ENCODE measurements around the gene ADAM19. TPM values are rescaled to one million over a fixed set of nuclear protein-coding genes. Genes with fewer than 3 reads are reported as not detected.

The ADAM19 gene
- total and polyA plus RNA-seq, 2 experiments from 2014 or later: 6.0 to 8.6 TPM

GRCh38 chr5:157479612-157480510, 95.7 kb downstream of the ADAM19 start:
- peaks cover 18% of the 10 kb centered on the region for H3K4me1 ChIP-seq (ENCODE audit: insufficient read depth)
- no peaks in the 10 kb centered on the region for H3K36me3 ChIP-seq (replicated peaks; ENCODE audit: insufficient read depth, low read depth)
- H3K79me2 ChIP-seq: no peaks in the 10 kb centered on the region
- no peaks in the 10 kb centered on the region for H3K9me3 ChIP-seq (ENCODE audit: low read depth)
- DNase-seq (ENCODE audit: low spot score): no peak
- H3K4me2 ChIP-seq: no peak overlapping the region
- H3K9me2 ChIP-seq (replicated peaks; ENCODE audit: insufficient read depth): no peaks in the 10 kb centered on the region
- H2AFZ ChIP-seq: no peak overlapping the region
- H3K27me3 ChIP-seq: no peaks in the 10 kb centered on the region
- no peak overlapping the region for H3K4me3 ChIP-seq
- TF ChIP-seq EZH2 (IDR thresholded peaks at IDR 0.05; ENCODE audit: borderline replicate concordance) (no peak), EZH2phosphoT487 (IDR thresholded peaks at IDR 0.05; ENCODE audit: low read depth, severe bottlenecking, unreplicated experiment) (no peak)
- TF ChIP-seq, protein P1, sequence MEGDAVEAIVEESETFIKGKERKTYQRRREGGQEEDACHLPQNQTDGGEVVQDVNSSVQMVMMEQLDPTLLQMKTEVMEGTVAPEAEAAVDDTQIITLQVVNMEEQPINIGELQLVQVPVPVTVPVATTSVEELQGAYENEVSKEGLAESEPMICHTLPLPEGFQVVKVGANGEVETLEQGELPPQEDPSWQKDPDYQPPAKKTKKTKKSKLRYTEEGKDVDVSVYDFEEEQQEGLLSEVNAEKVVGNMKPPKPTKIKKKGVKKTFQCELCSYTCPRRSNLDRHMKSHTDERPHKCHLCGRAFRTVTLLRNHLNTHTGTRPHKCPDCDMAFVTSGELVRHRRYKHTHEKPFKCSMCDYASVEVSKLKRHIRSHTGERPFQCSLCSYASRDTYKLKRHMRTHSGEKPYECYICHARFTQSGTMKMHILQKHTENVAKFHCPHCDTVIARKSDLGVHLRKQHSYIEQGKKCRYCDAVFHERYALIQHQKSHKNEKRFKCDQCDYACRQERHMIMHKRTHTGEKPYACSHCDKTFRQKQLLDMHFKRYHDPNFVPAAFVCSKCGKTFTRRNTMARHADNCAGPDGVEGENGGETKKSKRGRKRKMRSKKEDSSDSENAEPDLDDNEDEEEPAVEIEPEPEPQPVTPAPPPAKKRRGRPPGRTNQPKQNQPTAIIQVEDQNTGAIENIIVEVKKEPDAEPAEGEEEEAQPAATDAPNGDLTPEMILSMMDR (IDR thresholded peaks at IDR 0.05; ENCODE audit: poor library complexity): no peak
- WGBS (ENCODE audit: low lambda C conversion rate, missing lambda C conversion rate): 73% methylated on average over 13 of the region's 15 CpGs
- H3K27ac ChIP-seq: peak overlapping the region; percentile 51
- no peaks in the 10 kb centered on the region for H4K20me1 ChIP-seq (ENCODE audit: insufficient read depth, poor library complexity, severe bottlenecking)

DNA sequence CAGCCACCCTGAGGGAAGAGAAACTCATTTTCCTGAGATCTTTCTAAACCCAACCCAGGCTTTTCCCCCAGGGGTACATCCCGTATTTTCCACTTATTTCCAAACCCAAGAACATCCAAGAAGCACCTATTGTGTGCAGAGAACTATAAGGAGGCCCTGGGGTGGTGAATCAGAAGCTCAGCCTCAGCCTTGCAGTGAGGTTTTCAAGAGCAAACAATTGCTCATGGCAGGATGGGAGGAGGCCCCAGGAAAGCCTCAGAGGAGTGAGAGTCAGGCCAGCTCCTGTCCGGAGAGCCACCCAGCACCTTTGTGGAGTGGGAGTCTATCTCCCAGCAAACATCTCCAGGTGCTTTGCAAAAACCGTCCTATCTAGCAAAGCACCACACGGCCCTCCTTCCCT, 96.4 kb downstream of the ADAM19 start:
- Histone ChIP-seq H3K36me3 (replicated peaks; ENCODE audit: insufficient read depth, low read depth) (no peaks in the 10 kb centered on the region), H3K27ac (peak overlapping the region; percentile 51), H3K4me1 (ENCODE audit: insufficient read depth) (peaks cover 18% of the 10 kb centered on the region), H3K4me3 (no peak overlapping the region), H3K79me2 (no peaks in the 10 kb centered on the region), H3K9me3 (ENCODE audit: low read depth) (no peaks in the 10 kb centered on the region), H4K20me1 (ENCODE audit: insufficient read depth, poor library complexity, severe bottlenecking) (no peaks in the 10 kb centered on the region), H2AFZ (no peak overlapping the region), H3K4me2 (no peak overlapping the region), H3K9me2 (replicated peaks; ENCODE audit: insufficient read depth) (no peaks in the 10 kb centered on the region), H3K27me3 (no peaks in the 10 kb centered on the region)
- TF ChIP-seq, protein P1 (IDR thresholded peaks at IDR 0.05; ENCODE audit: poor library complexity): no peak
- TF ChIP-seq EZH2 (IDR thresholded peaks at IDR 0.05; ENCODE audit: borderline replicate concordance) (no peak), EZH2phosphoT487 (IDR thresholded peaks at IDR 0.05; ENCODE audit: low read depth, severe bottlenecking, unreplicated experiment) (no peak)
- 74% methylated on average over 4 of the region's 4 CpGs for WGBS (ENCODE audit: low lambda C conversion rate, missing lambda C conversion rate)
- peak; percentile 32 for DNase-seq (ENCODE audit: low spot score)

DNA sequence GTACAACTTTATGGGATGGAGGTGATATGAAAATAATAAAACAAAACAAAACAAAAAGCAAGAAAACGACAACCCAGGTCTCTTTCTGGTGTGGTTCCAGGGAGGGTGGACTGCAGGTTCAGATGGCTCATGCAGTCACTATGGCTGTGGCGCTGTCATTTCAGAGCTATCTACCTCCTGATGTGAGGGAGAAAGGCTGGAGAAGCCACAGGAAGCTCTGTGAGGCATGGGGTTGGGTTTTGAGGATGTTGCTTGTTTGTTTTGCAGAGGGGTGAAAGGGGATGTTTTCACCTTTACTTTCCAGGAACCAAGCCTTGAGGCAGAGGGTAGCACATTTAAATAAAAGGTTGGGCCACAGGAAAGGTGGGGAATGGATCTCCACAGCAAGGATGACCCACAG, 96.8 kb downstream of the ADAM19 start:
- Histone ChIP-seq H3K36me3 (replicated peaks; ENCODE audit: insufficient read depth, low read depth) (no peaks in the 10 kb centered on the region), H3K9me3 (ENCODE audit: low read depth) (no peaks in the 10 kb centered on the region), H3K4me2 (no peak overlapping the region), H3K4me3 (no peak overlapping the region), H3K27me3 (no peaks in the 10 kb centered on the region), H3K4me1 (ENCODE audit: insufficient read depth) (peaks cover 18% of the 10 kb centered on the region), H3K9me2 (replicated peaks; ENCODE audit: insufficient read depth) (no peaks in the 10 kb centered on the region), H3K79me2 (no peaks in the 10 kb centered on the region), H3K27ac (peak overlapping the region; percentile 47), H4K20me1 (ENCODE audit: insufficient read depth, poor library complexity, severe bottlenecking) (no peaks in the 10 kb centered on the region), H2AFZ (no peak overlapping the region)
- DNase-seq (ENCODE audit: low spot score): no peak
- TF ChIP-seq EZH2phosphoT487 (IDR thresholded peaks at IDR 0.05; ENCODE audit: low read depth, severe bottlenecking, unreplicated experiment) (no peak), EZH2 (IDR thresholded peaks at IDR 0.05; ENCODE audit: borderline replicate concordance) (no peak)
- TF ChIP-seq, protein P1 (IDR thresholded peaks at IDR 0.05; ENCODE audit: poor library complexity): no peak
- 84% methylated on average over 2 of the region's 2 CpGs for WGBS (ENCODE audit: low lambda C conversion rate, missing lambda C conversion rate)
